NCI-H1048 (cell line): ENCODE measurements around the gene ZBTB7B.

Source experiments
- DNase-seq: peaks from one replicate; lab custom pipeline; 2025; lab: John Stamatoyannopoulos, UW

Gene ZBTB7B

DNA sequence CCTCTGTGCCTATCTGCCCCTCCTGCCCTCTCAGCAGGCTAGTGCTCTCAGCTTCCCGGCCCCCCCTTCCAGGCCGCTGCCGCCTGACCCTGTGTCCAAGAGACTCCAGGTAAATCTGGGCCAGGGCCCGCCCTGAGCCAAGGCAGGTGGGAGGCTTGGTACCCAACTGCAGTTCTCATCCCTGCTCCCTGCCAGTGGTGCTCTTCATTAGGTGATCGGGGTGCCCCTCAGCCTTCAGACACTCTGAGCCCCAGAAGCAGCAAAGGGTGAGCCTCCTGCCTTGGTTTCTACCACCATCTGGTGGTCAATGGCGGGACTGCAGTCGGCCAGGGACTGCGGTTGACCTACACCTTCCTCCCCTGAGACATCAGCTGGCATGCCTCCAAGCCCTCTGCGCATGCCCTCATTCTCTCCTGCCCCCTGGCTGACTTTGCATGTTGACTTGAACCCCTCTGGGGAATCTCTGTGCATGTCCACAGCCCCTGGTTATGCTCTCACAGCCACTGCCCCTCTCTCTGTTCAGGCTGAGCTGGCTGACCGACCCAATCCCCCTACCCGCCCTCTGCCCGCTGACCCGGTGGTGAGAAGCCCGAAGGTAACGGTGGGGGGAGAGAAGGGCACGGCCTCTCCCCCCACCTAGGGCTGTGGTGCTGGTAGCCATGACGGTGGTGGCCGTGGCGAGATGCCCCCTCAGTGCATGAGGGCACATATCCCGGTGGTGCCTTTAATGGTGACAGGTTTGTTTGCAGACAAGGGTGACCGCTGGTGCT lies 59.0 kb downstream of the ZBTB7B start:
- DNase-seq, result peak; percentile 85

DNA sequence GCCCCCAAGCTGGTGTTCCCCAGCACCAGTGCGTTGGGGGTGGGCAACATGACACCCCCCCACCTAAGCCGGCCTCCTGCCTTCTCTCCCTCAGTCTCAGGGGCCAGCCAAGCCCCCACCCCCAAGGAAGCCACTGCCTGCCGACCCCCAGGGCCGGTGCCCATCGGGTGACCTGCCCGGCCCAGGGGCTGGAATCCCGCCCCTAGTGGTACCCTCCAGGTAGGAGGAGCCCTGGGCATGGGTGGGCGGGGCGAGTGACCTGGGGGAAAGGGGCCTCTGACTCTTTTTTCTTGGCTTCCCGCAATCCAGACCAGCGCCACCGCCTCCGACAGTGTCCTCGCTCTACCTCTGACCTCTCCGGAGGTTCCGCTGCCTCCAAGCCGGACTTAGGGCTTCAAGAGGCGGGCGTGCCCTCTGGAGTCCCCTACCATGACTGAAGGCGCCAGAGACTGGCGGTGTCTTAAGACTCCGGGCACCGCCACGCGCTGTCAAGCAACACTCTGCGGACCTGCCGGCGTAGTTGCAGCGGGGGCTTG lies 59.6 kb downstream of the ZBTB7B start:
- no peak for DNase-seq

DNA sequence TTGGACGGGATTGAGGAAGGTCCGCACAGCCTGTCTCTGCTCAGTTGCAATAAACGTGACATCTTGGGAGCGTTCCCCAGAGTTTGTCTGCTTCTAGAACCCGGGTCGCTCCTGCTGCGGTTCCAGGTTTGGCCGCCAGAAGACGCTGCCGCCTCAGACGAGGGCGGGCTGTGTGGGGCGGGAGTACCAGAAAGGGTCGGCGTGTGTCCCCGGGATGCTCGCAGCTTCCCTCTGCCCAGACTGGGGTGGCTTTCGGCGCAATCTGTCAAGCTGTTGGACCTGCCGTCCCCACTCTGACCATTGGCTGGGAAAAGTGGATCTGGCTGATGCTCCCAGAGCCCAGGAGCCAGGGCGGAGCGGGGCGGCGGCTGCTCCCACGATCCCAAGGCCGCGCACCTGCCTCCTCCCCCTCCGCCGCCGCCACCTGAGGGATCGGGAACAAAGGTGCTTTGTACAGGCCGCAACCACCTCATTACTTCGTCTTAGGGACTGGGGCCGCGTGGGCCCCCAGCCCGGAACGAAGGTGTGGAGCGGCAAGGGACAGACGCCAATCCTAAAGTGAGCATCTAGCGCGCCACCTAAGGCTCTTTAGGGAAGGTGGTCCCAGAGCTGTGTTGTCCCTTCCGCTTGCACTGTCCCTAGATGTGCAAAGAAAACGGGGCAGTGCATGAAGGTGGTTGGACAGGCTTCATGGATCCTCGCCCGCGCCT lies 60.3 kb downstream of the ZBTB7B start:
- no peak for DNase-seq

DNA sequence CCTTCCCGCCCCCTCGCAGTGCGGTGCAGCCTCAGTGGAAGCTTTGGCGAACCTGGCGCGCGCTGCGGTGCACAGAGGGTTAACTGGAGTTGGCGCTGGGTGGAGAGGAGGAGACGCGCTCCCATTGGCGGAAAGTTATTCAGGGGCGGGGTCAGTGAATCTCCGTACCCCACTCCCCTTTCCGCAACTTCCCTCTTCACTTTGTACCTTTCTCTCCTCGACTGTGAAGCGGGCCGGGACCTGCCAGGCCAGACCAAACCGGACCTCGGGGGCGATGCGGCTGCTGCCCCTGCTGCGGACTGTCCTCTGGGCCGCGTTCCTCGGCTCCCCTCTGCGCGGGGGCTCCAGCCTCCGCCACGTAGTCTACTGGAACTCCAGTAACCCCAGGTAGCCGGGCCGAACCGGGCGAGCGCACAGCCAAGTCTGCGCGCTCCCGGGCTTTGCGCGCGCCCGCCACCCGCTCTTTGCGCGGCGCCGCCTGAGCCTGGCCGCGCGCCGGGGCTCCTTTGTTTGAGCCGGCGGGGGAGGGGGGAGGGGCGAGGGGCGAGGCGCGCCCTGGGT lies 61.0 kb downstream of the ZBTB7B start, which contains the start of gene EFNA4:
Gene EFNA4, plus strand, starts transcription at position 191 of the 561 bp plus-strand sequence. Its CDS starts 84 bp downstream, at position 275.
- DNase-seq, result peak; percentile 84

DNA sequence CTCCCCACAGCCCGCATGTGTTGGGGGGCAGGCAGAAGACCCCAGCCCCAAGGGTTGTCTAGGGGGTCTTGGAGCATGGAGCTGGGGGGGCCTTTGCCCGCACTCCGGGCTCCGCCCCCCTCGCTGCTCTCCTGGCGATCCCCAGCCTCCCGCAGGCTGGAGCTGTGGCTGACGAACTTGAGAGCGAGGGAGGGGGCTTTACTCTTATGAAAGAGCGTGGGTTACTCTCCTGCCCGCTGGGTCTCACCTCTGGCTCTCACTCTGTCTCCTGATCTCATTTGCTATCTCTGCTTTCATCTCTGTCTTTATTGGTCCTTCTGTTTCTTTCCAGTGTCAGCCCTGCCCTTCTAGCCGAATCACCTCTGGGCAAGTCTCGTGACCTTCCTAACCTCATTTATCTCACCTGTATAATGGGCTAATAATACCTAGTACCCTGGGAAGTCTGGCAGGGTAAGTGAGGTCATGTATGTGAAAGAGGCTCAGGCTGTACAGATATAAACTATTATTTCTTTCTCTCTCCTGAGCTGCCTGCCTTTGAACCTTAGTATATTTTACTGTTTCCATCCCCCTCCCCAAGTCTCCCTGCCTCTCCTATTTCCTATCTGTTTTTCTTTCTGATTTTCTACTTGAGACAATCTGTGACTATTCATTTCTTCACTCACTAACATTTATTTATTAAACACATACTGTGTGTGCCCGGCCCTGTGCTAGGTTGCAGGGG lies 61.7 kb downstream of the ZBTB7B start:
- no peak for DNase-seq

DNA sequence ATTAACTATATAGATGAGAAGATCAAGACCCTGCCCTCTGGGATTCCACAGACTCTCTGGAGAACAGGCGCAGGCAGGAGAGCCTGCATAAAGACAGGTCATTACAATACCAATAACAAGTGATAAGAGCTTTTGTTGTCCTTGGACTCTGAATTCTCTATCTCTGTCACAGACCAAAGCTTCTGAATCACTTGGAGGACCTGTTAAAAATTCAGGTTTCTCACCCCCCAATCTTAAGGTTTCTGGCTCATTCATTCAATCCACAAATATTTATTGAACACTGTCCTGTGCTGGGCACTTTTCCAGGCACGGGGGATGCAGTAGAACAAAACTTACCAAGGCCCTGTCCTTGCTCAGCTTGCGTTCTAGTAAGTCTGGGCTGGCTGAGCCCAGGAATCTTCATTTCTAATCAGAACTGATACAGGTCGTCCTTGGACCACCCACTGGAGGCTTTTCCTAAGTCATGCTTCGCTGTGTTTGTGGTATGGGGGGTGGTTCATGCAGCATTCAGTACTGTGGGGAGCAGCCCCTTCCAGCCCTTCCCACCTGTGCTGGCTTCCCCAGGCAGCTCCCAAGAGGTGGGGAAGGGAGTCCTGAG lies 62.3 kb downstream of the ZBTB7B start:
- DNase-seq, result no peak

DNA sequence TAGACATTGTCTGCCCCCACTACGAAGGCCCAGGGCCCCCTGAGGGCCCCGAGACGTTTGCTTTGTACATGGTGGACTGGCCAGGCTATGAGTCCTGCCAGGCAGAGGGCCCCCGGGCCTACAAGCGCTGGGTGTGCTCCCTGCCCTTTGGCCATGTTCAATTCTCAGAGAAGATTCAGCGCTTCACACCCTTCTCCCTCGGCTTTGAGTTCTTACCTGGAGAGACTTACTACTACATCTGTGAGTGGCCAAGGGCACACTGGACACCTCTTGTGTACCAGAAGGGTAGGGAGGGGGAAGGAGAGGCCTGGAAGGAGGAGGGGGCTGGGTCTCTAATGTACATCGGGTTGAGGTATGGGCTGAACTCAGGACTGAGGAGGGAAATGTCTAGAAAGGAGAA lies 64.2 kb downstream of the ZBTB7B start:
- DNase-seq, result no peak
